ELR (cell line): ENCODE results near the gene PDZRN3.
A peak's percentile ranks its signal among the peaks of the same experiment; 100 is the strongest.
"Not testable (repeated sequence)": the region's sequence is repeated elsewhere in the genome, so short reads cannot be mapped to it uniquely, and the experiment has no call there.

Experiments used
- DNase-seq: peaks from one replicate; pipeline ENCODE4 v3.0.0-alpha.2; 2015; ENCODE audit warnings: low read depth

Gene PDZRN3

GRCh38 chr3:73485877-73486330 lies 138.8 kb downstream of the PDZRN3 start:
- no peak for DNase-seq

GRCh38 chr3:73484656-73485248 lies 140.0 kb downstream of the PDZRN3 start:
- DNase-seq: peak; percentile 12

- no peak for DNase-seq
These were observed 142.9 kb downstream of the PDZRN3 start for GRCh38 chr3:73481888-73482287.

- DNase-seq: no peak
These were observed 144.5 kb downstream of the PDZRN3 start for GRCh38 chr3:73480187-73480672.

GRCh38 chr3:73479325-73479724 lies 145.4 kb downstream of the PDZRN3 start:
- DNase-seq: no peak

- no peak for DNase-seq
These were observed 145.9 kb downstream of the PDZRN3 start for GRCh38 chr3:73478858-73479257.

- DNase-seq: no peak
These were observed 149.0 kb downstream of the PDZRN3 start for GRCh38 chr3:73475717-73476116.

GRCh38 chr3:73475175-73475574 lies 149.6 kb downstream of the PDZRN3 start:
- no peak for DNase-seq

- no peak for DNase-seq
These were observed 150.1 kb downstream of the PDZRN3 start for GRCh38 chr3:73474619-73475018.

GRCh38 chr3:73473898-73474416 lies 150.8 kb downstream of the PDZRN3 start:
- no peak for DNase-seq

GRCh38 chr3:73473181-73473897 lies 151.4 kb downstream of the PDZRN3 start:
- DNase-seq: no peak

GRCh38 chr3:73471986-73472787 lies 152.6 kb downstream of the PDZRN3 start:
- DNase-seq: no peak

GRCh38 chr3:73470860-73471259 lies 153.9 kb downstream of the PDZRN3 start:
- DNase-seq: no peak

GRCh38 chr3:73469331-73469730 lies 155.4 kb downstream of the PDZRN3 start:
- DNase-seq: no peak

GRCh38 chr3:73467211-73467610 lies 157.5 kb downstream of the PDZRN3 start:
- no peak for DNase-seq

- no peak for DNase-seq
These were observed 158.8 kb downstream of the PDZRN3 start for GRCh38 chr3:73465926-73466325.

GRCh38 chr3:73464126-73464525 lies 160.6 kb downstream of the PDZRN3 start:
- DNase-seq: not testable (repeated sequence)

- peak; percentile 3 for DNase-seq
These were observed 163.2 kb downstream of the PDZRN3 start for GRCh38 chr3:73461547-73461946.

- no peak for DNase-seq
These were observed 165.0 kb downstream of the PDZRN3 start for GRCh38 chr3:73459711-73460110.

- DNase-seq: no peak
These were observed 171.1 kb downstream of the PDZRN3 start for GRCh38 chr3:73453666-73454065.

- DNase-seq: no peak
These were observed 172.0 kb downstream of the PDZRN3 start for GRCh38 chr3:73452729-73453128.

GRCh38 chr3:73451301-73451944 lies 173.3 kb downstream of the PDZRN3 start:
- DNase-seq: no peak
